IMR-90 (cell line): ENCODE results near the gene CLASP1. TPM values are rescaled to one million over a fixed set of nuclear protein-coding genes. Genes with fewer than 3 reads are reported as not detected.

Experiments used
- ATAC-seq: fragments of 200-7000 bp; cut with Tn5 transposase; 2 replicates; pipeline ENCODE4 v1.9.1; 2020; ENCODE audit warnings: low read depth, mild to moderate bottlenecking, moderate library complexity
- BruUV-seq: library from RNA; stranded (reverse); fragments of 400-500 nt; replicated peaks from 2 replicates; lab custom pipeline; 2021; lab: Mats Ljungman, UMichigan
- CTCF ChIA-PET: fragments of 300-600 bp; formaldehyde crosslinking; extraction: SDS; loops from one replicate; lab custom pipeline; 2021; ENCODE audit warnings: antibody characterized with exemption; lab: Yijun Ruan, JAX
- POLR2A ChIA-PET: fragments of 300-600 bp; sonication (Branson Sonifier 250); formaldehyde crosslinking; loops from one replicate; lab custom pipeline; 2022; ENCODE audit warnings: antibody characterized with exemption; ENCODE audit not compliant: unreplicated experiment; lab: Charles Lee
- DNase-seq: peaks from one replicate; pipeline ENCODE4 v3.0.0; 2013
- H2AFZ ChIP-seq: replicated peaks from 2 replicates; pipeline ENCODE3; 2013; ENCODE audit warnings: low read length, mild to moderate bottlenecking; ENCODE audit not compliant: poor library complexity
- H2AK5ac ChIP-seq: 2 replicates; pipeline ENCODE4 v1.6.1; 2013; ENCODE audit warnings: low read depth, low read length, inconsistent platforms
- H2AK9ac ChIP-seq: replicated peaks from 2 replicates; pipeline ENCODE3; 2013; ENCODE audit warnings: mild to moderate bottlenecking, low read depth, low read length, moderate library complexity; ENCODE audit not compliant: poor library complexity
- H2BK120ac ChIP-seq: 2 replicates; pipeline ENCODE4 v1.6.1; 2013; ENCODE audit warnings: low read depth, low read length, inconsistent platforms
- H2BK15ac ChIP-seq: 3 replicates; pipeline ENCODE4 v1.6.1; 2013; ENCODE audit warnings: low read depth, low read length, inconsistent platforms
- H2BK20ac ChIP-seq: 2 replicates; pipeline ENCODE4 v1.6.1; 2013; ENCODE audit warnings: low read depth, mild to moderate bottlenecking, inconsistent platforms, low read length, moderate library complexity
- H2BK5ac ChIP-seq: 2 replicates; pipeline ENCODE4 v1.6.1; 2013; ENCODE audit warnings: mild to moderate bottlenecking, low read depth, low read length, inconsistent platforms; ENCODE audit not compliant: poor library complexity, severe bottlenecking
- H3K14ac ChIP-seq: replicated peaks from 2 replicates; pipeline ENCODE4 v1.6.1; 2013; ENCODE audit warnings: low read depth, low read length, inconsistent platforms
- H3K18ac ChIP-seq: 2 replicates; pipeline ENCODE4 v1.6.1; 2013; ENCODE audit warnings: low read depth, low read length, control low read depth
- H3K23ac ChIP-seq: 2 replicates; pipeline ENCODE4 v1.6.1; 2013; ENCODE audit warnings: low read depth, low read length, inconsistent platforms
- H3K27ac ChIP-seq: 2 replicates; pipeline ENCODE4 v1.5.1; 2013; ENCODE audit warnings: mild to moderate bottlenecking, control low read depth, low read length; ENCODE audit not compliant: insufficient read depth
- H3K27me3 ChIP-seq: 2 replicates; pipeline ENCODE4 v1.6.1; 2013; ENCODE audit warnings: low read length; ENCODE audit not compliant: control insufficient read depth, insufficient read depth
- H3K36me3 ChIP-seq: 2 replicates; pipeline ENCODE4 v1.6.1; 2013; ENCODE audit warnings: low read length, mixed read lengths; ENCODE audit not compliant: control insufficient read depth, insufficient read depth
- H3K4ac ChIP-seq: 2 replicates; pipeline ENCODE4 v1.6.1; 2013; ENCODE audit warnings: low read depth, low read length, inconsistent platforms
- H3K4me1 ChIP-seq: 2 replicates; pipeline ENCODE4 v1.6.1; 2013; ENCODE audit warnings: low read length, mixed read lengths; ENCODE audit not compliant: control insufficient read depth, insufficient read depth
- H3K4me2 ChIP-seq: 2 replicates; pipeline ENCODE4 v1.6.1; 2013; ENCODE audit warnings: low read depth, mild to moderate bottlenecking, control low read depth, low read length, moderate library complexity
- H3K4me3 ChIP-seq: 2 replicates; pipeline ENCODE4 v1.5.1; 2013; ENCODE audit warnings: low read depth, mild to moderate bottlenecking, control low read depth, low read length, moderate library complexity; ENCODE audit not compliant: insufficient read depth
- H3K56ac ChIP-seq: 2 replicates; pipeline ENCODE4 v1.6.1; 2013; ENCODE audit warnings: low read length, inconsistent platforms; ENCODE audit not compliant: insufficient read depth; ENCODE audit errors: extremely low read depth
- H3K79me1 ChIP-seq, 2 experiments: 2 replicates each; pipeline ENCODE4 v1.6.1; 2013; ENCODE audit warnings: low read length in 2 of 2, inconsistent platforms in 1 of 2, low read depth in 1 of 2
- H3K9ac ChIP-seq: 2 replicates; pipeline ENCODE4 v1.6.1; 2013; ENCODE audit warnings: low read depth, low read length, control low read depth
- H3K9me1 ChIP-seq: 2 replicates; pipeline ENCODE4 v1.6.1; 2013; ENCODE audit warnings: low read length, inconsistent platforms; ENCODE audit not compliant: insufficient read depth
- H3K9me3 ChIP-seq: 2 replicates; pipeline ENCODE4 v1.6.1; 2013; ENCODE audit warnings: low read length; ENCODE audit not compliant: control insufficient read depth, insufficient read depth
- H4K20me1 ChIP-seq: 2 replicates; pipeline ENCODE4 v1.6.1; 2013; ENCODE audit warnings: low read length, inconsistent platforms; ENCODE audit not compliant: insufficient read depth
- H4K5ac ChIP-seq: 2 replicates; pipeline ENCODE4 v1.6.1; 2013; ENCODE audit warnings: mild to moderate bottlenecking, low read depth, low read length, control low read depth
- H4K8ac ChIP-seq, 2 experiments: 2 replicates each; pipeline ENCODE4 v1.6.1; 2013; ENCODE audit warnings: low read depth in 2 of 2, low read length in 2 of 2, control low read depth in 1 of 2, inconsistent platforms in 1 of 2
- H4K91ac ChIP-seq: 2 replicates; pipeline ENCODE4 v1.6.1; 2013; ENCODE audit warnings: low read depth, low read length, inconsistent platforms; ENCODE audit not compliant: insufficient read depth
- BHLHE40 ChIP-seq: fragments of 150-350 bp; IDR thresholded peaks from 2 replicates; pipeline ENCODE4 v1.6.1; 2016; ENCODE audit warnings: mild to moderate bottlenecking, low read depth, low read length
- CEBPB ChIP-seq: IDR thresholded peaks from 2 replicates; pipeline ENCODE4 v1.6.1; 2012; ENCODE audit warnings: low read depth, low read length, improper control_type of control experiment
- CHD1 ChIP-seq: IDR thresholded peaks from 2 replicates; pipeline ENCODE4 v1.6.1; 2012; ENCODE audit warnings: low read depth, low read length, improper control_type of control experiment
- CTCF ChIP-seq: conservative IDR thresholded peaks from 2 replicates; pipeline ENCODE4 v1.5.1; 2012; ENCODE audit warnings: mild to moderate bottlenecking, low read depth, low read length, improper control_type of control experiment
- ELK1 ChIP-seq: fragments of 150-350 bp; IDR thresholded peaks from 2 replicates; pipeline ENCODE4 v1.6.1; 2016; ENCODE audit warnings: low read depth, mild to moderate bottlenecking, low read length, moderate library complexity, borderline replicate concordance
- FOS ChIP-seq: fragments of 150-350 bp; IDR thresholded peaks from 2 replicates; pipeline ENCODE4 v1.6.1; 2016; ENCODE audit warnings: low read depth, low read length
- MAFK ChIP-seq: IDR thresholded peaks from 2 replicates; pipeline ENCODE4 v1.6.1; 2012; ENCODE audit warnings: low read depth, low read length, improper control_type of control experiment
- MAZ ChIP-seq: IDR thresholded peaks from 2 replicates; pipeline ENCODE4 v1.6.1; 2012; ENCODE audit warnings: low read depth, mild to moderate bottlenecking, low read length, improper control_type of control experiment, moderate library complexity, borderline replicate concordance
- MXI1 ChIP-seq: IDR thresholded peaks from 2 replicates; pipeline ENCODE4 v1.6.1; 2012; ENCODE audit warnings: low read depth, mild to moderate bottlenecking, low read length, moderate library complexity, borderline replicate concordance
- NFE2L2 ChIP-seq: fragments of 150-350 bp; IDR thresholded peaks from 2 replicates; pipeline ENCODE4 v1.6.1; 2016; ENCODE audit warnings: low read depth, mild to moderate bottlenecking, low read length
- POLR2A ChIP-seq: IDR thresholded peaks from 2 replicates; pipeline ENCODE4 v1.6.1; 2012; ENCODE audit warnings: mild to moderate bottlenecking, low read depth, low read length
- RAD21 ChIP-seq: IDR thresholded peaks from 2 replicates; pipeline ENCODE4 v1.6.1; 2012; ENCODE audit warnings: low read length, improper control_type of control experiment
- RCOR1 ChIP-seq: IDR thresholded peaks from 2 replicates; pipeline ENCODE4 v1.6.1; 2012; ENCODE audit warnings: mild to moderate bottlenecking, low read length, improper control_type of control experiment; ENCODE audit not compliant: insufficient replicate concordance
- RFX5 ChIP-seq: IDR thresholded peaks from 2 replicates; pipeline ENCODE4 v1.8.0; 2012; ENCODE audit warnings: low read depth, mild to moderate bottlenecking, low read length, moderate library complexity
- SMC3 ChIP-seq: fragments of 150-350 bp; IDR thresholded peaks from 2 replicates; pipeline ENCODE4 v1.6.1; 2016; ENCODE audit warnings: low read depth, mild to moderate bottlenecking, antibody characterized with exemption, low read length, moderate library complexity
- USF2 ChIP-seq: fragments of 150-350 bp; IDR thresholded peaks from 2 replicates; pipeline ENCODE4 v1.6.1; 2017; ENCODE audit warnings: mild to moderate bottlenecking, antibody characterized with exemption, low read length, low read depth
- WGBS, 2 experiments: methylation state at CpG; one replicate each; pipeline versions ENCODE4 v1.1.5 to v1.1.7; 2013; ENCODE audit warnings: missing lambda C conversion rate in 2 of 2; ENCODE audit not compliant: insufficient read length in 1 of 2; ENCODE audit errors: extremely low coverage in 2 of 2; 5-methylcytosine and 5-hydroxymethylcytosine counted together
- dilution Hi-C: fragments of 300-500 bp; cut with HindIII; formaldehyde crosslinking; loops from one replicate; pipeline ENCODE4 v1.14.3; 2018; ENCODE audit warnings: low sequenced_read_pairs; ENCODE audit not compliant: unreplicated experiment
- in situ Hi-C: fragments of 300-500 bp; cut with MboI; formaldehyde crosslinking; loops from 3 replicates; pipeline ENCODE4 v1.14.3; 2019; ENCODE audit warnings: low sequenced_read_pairs, inconsistent platforms, mixed read lengths
- intact Hi-C: fragments of 100-400 bp; cut with micrococcal nuclease; formaldehyde crosslinking; loops from 2 replicates; pipeline ENCODE4 v1.10.0; 2022
- polyA plus RNA-seq, 3 experiments: library from polyadenylated mRNA; depleted of rRNA; stranded (reverse); fragments of >200 nt; gene quantifications; 2 replicates each; pipeline ENCODE4 v1.2.3, GENCODE V29; 2012; ENCODE audit warnings: low replicate concordance in 1 of 3
- total RNA-seq: library from RNA; depleted of rRNA; stranded (reverse); fragments of >200 nt; gene quantifications from 2 replicates; pipeline ENCODE4 v1.2.3, GENCODE V29; 2012

The CLASP1 gene
- total and polyA plus RNA-seq, 2 of the 4 experiments (the other 2 are of a cell fraction) = 12.3 to 33.7 TPM

- Histone ChIP-seq H2BK5ac (no peak overlapping the region), H3K23ac (no peak overlapping the region), H3K79me1 (no peaks in the 10 kb centered on the region), H2BK15ac (no peak overlapping the region), H3K36me3 (peaks cover 2% of the 10 kb centered on the region; the same call in 1 of the 2 replicates), H3K9me1 (no peaks in the 10 kb centered on the region; the same call in 1 of the 2 replicates), H2AFZ (no peak overlapping the region), H4K8ac (no peak overlapping the region), H3K4me3 (no peak overlapping the region), H2BK20ac (no peak overlapping the region), H3K18ac (no peak overlapping the region), H3K27ac (no peak overlapping the region), H4K5ac (no peak overlapping the region), H3K4me1 (no peaks in the 10 kb centered on the region), H3K14ac (no peak overlapping the region), H3K9me3 (no peaks in the 10 kb centered on the region), H3K27me3 (peaks cover 8% of the 10 kb centered on the region), H4K20me1 (no peaks in the 10 kb centered on the region), H2AK5ac (no peak overlapping the region), H3K9ac (no peak overlapping the region), H3K4ac (no peak overlapping the region), H2BK120ac (no peak overlapping the region), H3K56ac (no peak overlapping the region), H4K91ac (no peak overlapping the region), H2AK9ac (no peak overlapping the region), H3K4me2 (no peak overlapping the region)
- ChIA-PET POLR2A (no interaction called here), CTCF (no interaction called here)
- no TSS peak for BruUV-seq
- WGBS, 2 experiments = 100% methylated on average over 1 of the region's 17 CpGs; no CpG with 5 or more reads in 1 of the 2 experiments
- dilution Hi-C loops (no loop called here), intact Hi-C loops (no loop called here), in situ Hi-C loops (no loop called here)
- TF ChIP-seq RFX5 = no peak
- TF ChIP-seq RCOR1 = no peak
- no peak for TF ChIP-seq MAFK
- TF ChIP-seq MXI1 = no peak
- no peak for TF ChIP-seq CTCF
- TF ChIP-seq SMC3 = no peak
- TF ChIP-seq ELK1 = no peak
- TF ChIP-seq CEBPB = no peak
- TF ChIP-seq POLR2A = no peak
- TF ChIP-seq RAD21 = no peak
- TF ChIP-seq MAZ = no peak
- TF ChIP-seq NFE2L2 = no peak
- no peak for TF ChIP-seq CHD1
- TF ChIP-seq USF2 = no peak
- TF ChIP-seq FOS = no peak
- TF ChIP-seq BHLHE40 = no peak
- ATAC-seq (no peak), DNase-seq (no peak)
Measured at GRCh38 chr2:121333231-121333630, 316.0 kb downstream of the CLASP1 start.
